HEK293T (cell line): ENCODE data around the gene DDA1.

ENCODE experiments used
- ARNT ChIP-seq: fragments of 450-650 bp; IDR thresholded peaks from 2 replicates; pipeline ENCODE4 v1.6.1; 2017; ENCODE audit warnings: mild to moderate bottlenecking
- BHLHE40 ChIP-seq: fragments of 450-650 bp; IDR thresholded peaks from 2 replicates; pipeline ENCODE4 v1.6.1; 2016; ENCODE audit warnings: mild to moderate bottlenecking, moderate library complexity, borderline replicate concordance
- FOXA1 ChIP-seq: fragments of 450-650 bp; IDR thresholded peaks from 2 replicates; pipeline ENCODE4 v1.6.1; 2016; ENCODE audit warnings: mild to moderate bottlenecking
- FOXK2 ChIP-seq: fragments of 450-650 bp; IDR thresholded peaks from 2 replicates; pipeline ENCODE4 v1.6.1; 2016; ENCODE audit warnings: mild to moderate bottlenecking
- FOXM1 ChIP-seq: fragments of 450-650 bp; IDR thresholded peaks from 2 replicates; pipeline ENCODE4 v1.6.1; 2017; ENCODE audit warnings: mild to moderate bottlenecking, borderline replicate concordance
- HDGF ChIP-seq: fragments of 450-650 bp; IDR thresholded peaks from 2 replicates; pipeline ENCODE4 v1.6.1; 2017; ENCODE audit warnings: antibody characterized with exemption, borderline replicate concordance
- L3MBTL2 ChIP-seq: fragments of 450-650 bp; conservative IDR thresholded peaks from 2 replicates; pipeline ENCODE4 v1.6.1; 2016; ENCODE audit warnings: mild to moderate bottlenecking
- LEF1 ChIP-seq: fragments of 450-650 bp; IDR thresholded peaks from 2 replicates; pipeline ENCODE4 v1.6.1; 2017; ENCODE audit warnings: mild to moderate bottlenecking, borderline replicate concordance
- NFRKB ChIP-seq: fragments of 450-650 bp; IDR thresholded peaks from 2 replicates; pipeline ENCODE4 v1.6.1; 2016; ENCODE audit warnings: mild to moderate bottlenecking, moderate library complexity
- PKNOX1 ChIP-seq: fragments of 450-650 bp; IDR thresholded peaks from 2 replicates; pipeline ENCODE4 v1.6.1; 2016
- SP1 ChIP-seq: fragments of 450-650 bp; IDR thresholded peaks from 2 replicates; pipeline ENCODE4 v1.6.1; 2017
- SUZ12 ChIP-seq: fragments of 450-650 bp; IDR thresholded peaks from 2 replicates; pipeline ENCODE4 v1.6.1; 2016; ENCODE audit warnings: mild to moderate bottlenecking
- ZNF384 ChIP-seq: fragments of 450-650 bp; IDR thresholded peaks from 2 replicates; pipeline ENCODE4 v1.6.1; 2016

DNA sequence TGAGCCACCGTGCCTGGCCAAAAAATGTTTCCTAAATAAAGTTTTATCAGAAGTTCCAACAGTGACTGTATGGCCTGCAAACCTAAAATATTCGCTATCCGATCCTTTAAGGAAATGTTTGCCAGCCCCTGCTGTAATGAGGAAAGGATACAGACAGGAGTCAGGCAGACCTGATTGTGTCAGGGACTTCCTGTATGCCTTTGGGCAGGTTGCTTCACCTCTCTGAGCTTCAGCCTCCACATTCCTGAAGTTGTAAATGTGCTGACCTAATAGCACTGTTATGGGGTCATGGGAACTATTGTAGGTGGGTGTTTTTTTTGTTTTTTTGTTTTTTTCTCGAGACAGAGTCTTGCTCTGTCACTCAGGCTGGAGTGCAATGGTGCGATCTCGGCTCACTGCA lies 12.4 kb upstream of the DDA1 start:
- TF ChIP-seq SP1: no peak
- TF ChIP-seq FOXM1: no peak
- no peak for TF ChIP-seq HDGF
- no peak for TF ChIP-seq L3MBTL2
- no peak for TF ChIP-seq NFRKB
- TF ChIP-seq LEF1: no peak
- no peak for TF ChIP-seq BHLHE40
- no peak for TF ChIP-seq SUZ12
- TF ChIP-seq FOXA1: no peak
- no peak for TF ChIP-seq FOXK2
- TF ChIP-seq ZNF384: no peak
- TF ChIP-seq PKNOX1: no peak
- no peak for TF ChIP-seq ARNT
